DND-41 (cell line): ENCODE measurements around the gene KRT15.

Source experiments
- ATAC-seq: fragments of 200-7000 bp; cut with Tn5 transposase; 3 replicates; pipeline ENCODE4 v1.9.1; 2021; ENCODE audit warnings: low read depth; ENCODE audit not compliant: insufficient read depth
- DNase-seq: peaks from one replicate; pipeline ENCODE4 v3.0.0-alpha.2; 2020
- H2AFZ ChIP-seq: 2 replicates; pipeline ENCODE4 v1.6.0; 2012; ENCODE audit warnings: low read depth, low read length
- H3K27ac ChIP-seq: 2 replicates; pipeline ENCODE4 v1.5.1; 2012; ENCODE audit warnings: low read length, inconsistent platforms
- H3K27me3 ChIP-seq: fragments of 200-600 bp; sonication (generic); 2 replicates; pipeline ENCODE4 v1.6.0; 2012; ENCODE audit warnings: low read length, mild to moderate bottlenecking, inconsistent platforms; ENCODE audit not compliant: insufficient read depth, poor library complexity
- H3K36me3 ChIP-seq: 2 replicates; pipeline ENCODE4 v1.5.1; 2012; ENCODE audit warnings: low read length, inconsistent platforms; ENCODE audit not compliant: insufficient read depth
- H3K4me1 ChIP-seq: 2 replicates; pipeline ENCODE4 v1.5.1; 2012; ENCODE audit warnings: mild to moderate bottlenecking, low read length; ENCODE audit not compliant: insufficient read depth
- H3K4me2 ChIP-seq: 2 replicates; pipeline ENCODE4 v1.6.0; 2012; ENCODE audit warnings: mild to moderate bottlenecking, moderate library complexity, low read length, inconsistent platforms; ENCODE audit not compliant: insufficient read depth
- H3K4me3 ChIP-seq, 2 experiments: fragments of 200-600 bp in 1 of 2; shearing (Covaris generic) in 1 of 2; 2 replicates each; pipeline ENCODE4 v1.5.1; 2012 to 2016; ENCODE audit warnings: inconsistent platforms in 2 of 2, low read length in 2 of 2, mild to moderate bottlenecking in 2 of 2, low read depth in 1 of 2, moderate library complexity in 1 of 2
- H3K79me2 ChIP-seq: 2 replicates; pipeline ENCODE4 v1.6.0; 2012; ENCODE audit warnings: low read length, inconsistent platforms; ENCODE audit not compliant: insufficient read depth
- H3K9ac ChIP-seq: 2 replicates; pipeline ENCODE4 v1.6.0; 2012; ENCODE audit warnings: low read depth, mild to moderate bottlenecking, inconsistent platforms, low read length, moderate library complexity
- H3K9me3 ChIP-seq: 2 replicates; pipeline ENCODE4 v1.5.1; 2012; ENCODE audit warnings: low read length, moderate library complexity, mild to moderate bottlenecking, inconsistent platforms; ENCODE audit not compliant: insufficient read depth, severe bottlenecking
- H4K20me1 ChIP-seq: 2 replicates; pipeline ENCODE4 v1.6.0; 2012; ENCODE audit warnings: low read length; ENCODE audit not compliant: insufficient read depth
- CTCF ChIP-seq: IDR thresholded peaks from 2 replicates; pipeline ENCODE4 v1.5.1; 2012; ENCODE audit warnings: borderline replicate concordance, low read length, moderate library complexity, mild to moderate bottlenecking; ENCODE audit not compliant: poor library complexity, severe bottlenecking; ENCODE audit errors: extremely low read depth
- EZH2 ChIP-seq: IDR thresholded peaks from 3 replicates; pipeline ENCODE4 v1.6.1; 2012; ENCODE audit warnings: borderline replicate concordance, low read depth, mild to moderate bottlenecking, moderate library complexity, low read length, inconsistent platforms; ENCODE audit not compliant: severe bottlenecking

Gene KRT15

GRCh38 chr17:41539071-41539492 is 20.4 kb upstream of the KRT15 start:
- H3K4me1 ChIP-seq, result no peaks in the 10 kb centered on the region

GRCh38 chr17:41538565-41538991 is 19.9 kb upstream of the KRT15 start:
- Histone ChIP-seq H3K27me3 (peaks cover 19% of the 10 kb centered on the region), H3K4me3 (no peak overlapping the region), H3K36me3 (no peaks in the 10 kb centered on the region), H3K9ac (no peak overlapping the region), H3K4me2 (no peak overlapping the region), H3K9me3 (no peaks in the 10 kb centered on the region), H3K79me2 (no peaks in the 10 kb centered on the region), H4K20me1 (no peaks in the 10 kb centered on the region), H2AFZ (no peak overlapping the region), H3K4me1 (no peaks in the 10 kb centered on the region), H3K27ac (no peak overlapping the region)
- DNase-seq (no peak), ATAC-seq (no peak)
- no peak for TF ChIP-seq EZH2

More at GRCh38 chr17:41539071-41539492, 20.4 kb upstream of the KRT15 start:
- no peaks in the 10 kb centered on the region for H3K9me3 ChIP-seq
- no peak overlapping the region for H3K4me2 ChIP-seq
- no peak for TF ChIP-seq EZH2
- no peak for TF ChIP-seq CTCF
- peaks cover 19% of the 10 kb centered on the region for H3K27me3 ChIP-seq
- H3K4me3 ChIP-seq, result no peak overlapping the region
- no peaks in the 10 kb centered on the region for H4K20me1 ChIP-seq
- no peak for DNase-seq
- no peak overlapping the region for H2AFZ ChIP-seq
- H3K27ac ChIP-seq, result no peak overlapping the region
- no peak for ATAC-seq
- H3K9ac ChIP-seq, result no peak overlapping the region
- H3K79me2 ChIP-seq, result no peaks in the 10 kb centered on the region
- no peaks in the 10 kb centered on the region for H3K36me3 ChIP-seq

GRCh38 chr17:41537990-41538389 is 19.3 kb upstream of the KRT15 start:
- Histone ChIP-seq H4K20me1 (no peaks in the 10 kb centered on the region), H3K36me3 (no peaks in the 10 kb centered on the region), H3K9ac (no peak overlapping the region), H3K9me3 (no peaks in the 10 kb centered on the region), H3K79me2 (no peaks in the 10 kb centered on the region), H3K27me3 (peaks cover 23% of the 10 kb centered on the region), H3K4me3 (no peak overlapping the region), H3K4me1 (no peaks in the 10 kb centered on the region), H3K27ac (no peak overlapping the region), H2AFZ (no peak overlapping the region), H3K4me2 (no peak overlapping the region)
- no peak for TF ChIP-seq CTCF
- TF ChIP-seq EZH2, result no peak
- no peak for DNase-seq
- no peak for ATAC-seq

GRCh38 chr17:41537614-41537954 is 18.9 kb upstream of the KRT15 start:
- peaks cover 23% of the 10 kb centered on the region for H3K27me3 ChIP-seq
- H3K9ac ChIP-seq, result no peak overlapping the region
- H3K4me3 ChIP-seq, result no peak overlapping the region
- H3K27ac ChIP-seq, result no peak overlapping the region
- no peak for TF ChIP-seq CTCF
- TF ChIP-seq EZH2, result no peak
- no peak overlapping the region for H3K4me2 ChIP-seq
- no peaks in the 10 kb centered on the region for H4K20me1 ChIP-seq
- no peaks in the 10 kb centered on the region for H3K9me3 ChIP-seq
- H3K79me2 ChIP-seq, result no peaks in the 10 kb centered on the region
- DNase-seq (no peak), ATAC-seq (no peak)
- no peak overlapping the region for H2AFZ ChIP-seq
- no peaks in the 10 kb centered on the region for H3K4me1 ChIP-seq
- no peaks in the 10 kb centered on the region for H3K36me3 ChIP-seq
